HG02763 (cell line): ENCODE measurements around the gene UBASH3B.

ENCODE experiments used
- ATAC-seq: cut with Tn5 transposase; IDR thresholded peaks from one replicate; pipeline ENCODE4 v1.9.1; 2021; ENCODE audit warnings: mild to moderate bottlenecking, moderate library complexity; ENCODE audit not compliant: unreplicated experiment

UBASH3B gene

GRCh38 chr11:122751292-122752070 is 96.0 kb downstream of the UBASH3B start:
- no peak for ATAC-seq

GRCh38 chr11:122754028-122754427 is 98.5 kb downstream of the UBASH3B start:
- no peak for ATAC-seq

DNA sequence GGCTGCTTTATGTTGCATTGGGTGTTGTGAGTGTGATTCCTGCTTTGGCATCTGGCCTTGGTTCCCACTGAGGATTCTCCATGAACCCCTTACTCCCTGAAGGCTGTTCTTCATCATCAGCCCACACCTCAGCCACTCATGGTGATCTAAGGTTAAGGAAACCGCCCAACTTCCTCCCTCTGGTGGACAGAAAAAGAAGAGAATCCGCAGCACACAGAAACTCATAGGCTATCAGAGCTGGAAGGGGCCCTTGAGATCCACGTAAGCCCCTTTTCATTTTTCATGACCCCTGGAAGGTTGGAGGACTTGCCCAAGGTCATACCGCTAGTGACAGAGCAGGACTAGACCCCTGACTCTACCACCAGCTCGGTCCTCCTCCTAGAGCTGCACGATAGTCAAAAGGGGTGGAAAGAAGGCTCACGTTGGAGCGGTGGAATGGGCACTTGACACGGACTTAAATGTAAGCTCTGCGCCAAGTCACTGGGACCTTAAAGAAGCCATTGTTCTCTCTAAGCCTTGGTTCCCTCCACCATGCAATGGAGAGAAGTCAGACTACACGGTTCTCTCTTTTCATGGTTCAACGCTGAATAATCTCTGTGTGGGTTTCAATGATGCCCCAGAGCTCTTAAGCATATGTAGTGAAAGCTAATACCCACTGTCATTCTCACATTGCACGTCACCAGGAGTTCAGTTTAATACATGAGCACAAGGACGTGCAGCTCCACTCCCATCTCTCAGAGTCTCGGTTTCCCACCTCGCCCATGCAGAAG is 99.2 kb downstream of the UBASH3B start:
- ATAC-seq, result no peak

- no peak for ATAC-seq
Observed at GRCh38 chr11:122755409-122755808, 99.9 kb downstream of the UBASH3B start.

DNA sequence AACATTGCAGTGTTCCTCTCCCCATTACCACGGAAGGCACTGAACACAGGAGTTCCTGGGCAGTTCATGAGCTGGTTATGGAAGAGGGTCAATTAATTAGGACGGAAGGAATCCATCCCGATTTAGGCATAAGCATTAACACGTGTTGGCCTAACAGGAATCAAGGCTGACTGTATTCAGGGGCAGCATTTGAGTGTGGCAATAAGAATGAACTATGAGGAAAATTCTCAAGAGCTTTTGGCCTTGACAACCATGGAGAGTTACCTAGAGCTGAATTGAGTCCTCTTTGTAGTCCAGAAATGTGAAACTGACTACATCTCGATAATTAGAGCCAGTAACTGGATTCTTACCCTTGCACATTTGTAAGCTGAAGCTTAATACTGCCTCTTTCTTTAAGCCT is 100.4 kb downstream of the UBASH3B start:
- ATAC-seq, result no peak

DNA sequence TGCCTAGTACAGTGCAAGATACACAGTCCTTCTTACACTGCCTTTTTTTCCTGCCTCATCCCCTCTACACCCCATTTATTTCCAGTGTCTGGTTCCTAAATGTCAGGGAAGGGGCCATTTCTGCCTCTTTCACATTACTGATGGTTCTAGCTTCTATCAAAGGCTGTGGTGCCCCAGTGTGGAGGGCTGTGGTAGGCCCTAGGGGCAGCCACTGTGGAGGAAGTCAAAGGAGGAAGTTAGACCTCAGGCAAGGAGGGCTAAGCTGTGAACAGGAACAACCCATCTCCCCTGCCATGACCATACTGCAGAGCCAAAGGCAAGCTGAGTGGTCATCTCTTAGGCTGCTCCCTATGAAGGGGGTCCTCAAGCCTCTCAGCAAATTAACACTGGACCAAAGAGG is 100.9 kb downstream of the UBASH3B start:
- no peak for ATAC-seq

GRCh38 chr11:122757201-122757600 is 101.7 kb downstream of the UBASH3B start:
- ATAC-seq, result no peak

DNA sequence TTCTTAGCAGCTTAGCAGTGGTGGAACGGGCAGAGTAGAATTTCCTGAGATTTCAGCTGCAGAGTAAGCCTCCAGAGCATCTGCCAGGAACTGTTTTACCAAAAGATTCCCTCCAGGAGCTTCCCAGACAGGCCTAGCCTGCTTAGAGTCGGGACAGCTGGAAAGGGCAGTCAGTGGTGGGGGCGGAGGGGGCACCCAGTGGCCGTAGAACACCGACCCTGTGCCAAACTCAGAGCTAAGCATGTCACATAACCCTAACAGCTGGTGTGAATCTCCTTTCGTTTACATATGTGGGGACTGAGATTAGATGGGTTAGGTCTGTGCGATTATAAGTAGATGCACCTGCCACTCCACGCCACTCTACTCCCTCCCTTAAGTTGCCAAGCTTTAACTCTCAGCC is 102.8 kb downstream of the UBASH3B start:
- no peak for ATAC-seq

GRCh38 chr11:122758974-122759373 is 103.5 kb downstream of the UBASH3B start:
- ATAC-seq, result no peak

GRCh38 chr11:122763108-122763507 is 107.6 kb downstream of the UBASH3B start:
- no peak for ATAC-seq

GRCh38 chr11:122764371-122765090 is 109.0 kb downstream of the UBASH3B start:
- no peak for ATAC-seq

GRCh38 chr11:122765487-122766131 is 110.1 kb downstream of the UBASH3B start:
- ATAC-seq, result no peak

GRCh38 chr11:122769126-122769780 is 113.7 kb downstream of the UBASH3B start:
- no peak for ATAC-seq

DNA sequence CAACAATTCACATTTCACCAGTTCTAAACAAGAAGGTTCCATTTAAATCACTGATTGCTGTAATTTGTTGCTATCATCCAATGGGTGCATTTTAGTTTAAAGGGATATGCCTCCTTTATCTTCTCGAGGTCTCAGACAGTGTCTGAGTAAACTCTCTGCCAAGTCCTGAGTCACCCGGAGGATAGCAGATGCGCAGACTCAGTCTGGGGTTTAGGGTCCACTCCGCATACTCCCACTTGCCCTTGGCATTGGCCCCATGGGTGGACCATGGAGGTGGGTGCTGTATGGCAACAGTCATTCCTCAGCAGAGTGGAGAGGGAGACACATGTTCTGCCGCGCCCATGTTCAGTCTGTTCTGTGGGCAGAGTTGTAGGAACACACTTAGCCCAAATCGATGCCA is 117.4 kb downstream of the UBASH3B start:
- ATAC-seq, result no peak

- ATAC-seq, result no peak
Observed at GRCh38 chr11:122773781-122774266, 118.3 kb downstream of the UBASH3B start.

DNA sequence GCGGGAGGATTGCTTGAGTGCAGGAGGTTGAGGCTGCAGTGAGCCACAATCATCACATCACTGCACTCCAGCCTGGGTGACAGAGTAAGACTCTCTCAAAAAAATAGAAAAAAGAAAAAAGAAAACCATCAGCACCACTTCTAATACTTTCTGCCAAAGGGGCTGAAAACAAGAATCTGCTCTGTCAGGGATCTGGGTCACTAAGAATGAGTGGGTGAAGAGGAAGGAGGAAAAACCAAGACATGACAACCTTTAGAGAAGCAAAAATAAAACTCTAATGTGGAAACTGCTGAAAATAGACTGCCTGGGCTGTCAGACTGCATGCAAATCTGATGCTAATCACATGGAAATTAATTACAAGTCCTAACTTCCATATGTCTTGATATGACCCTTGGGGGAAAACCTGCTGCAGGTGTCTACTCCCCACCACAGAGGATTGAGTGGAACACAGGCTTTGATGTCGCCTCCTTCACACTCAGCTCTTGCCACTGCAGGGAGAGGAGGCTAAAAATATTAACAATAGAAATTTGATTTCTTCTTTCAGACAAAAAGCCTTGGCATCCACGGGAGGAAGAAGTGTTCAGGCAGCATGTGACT is 120.3 kb downstream of the UBASH3B start:
- ATAC-seq, result no peak

DNA sequence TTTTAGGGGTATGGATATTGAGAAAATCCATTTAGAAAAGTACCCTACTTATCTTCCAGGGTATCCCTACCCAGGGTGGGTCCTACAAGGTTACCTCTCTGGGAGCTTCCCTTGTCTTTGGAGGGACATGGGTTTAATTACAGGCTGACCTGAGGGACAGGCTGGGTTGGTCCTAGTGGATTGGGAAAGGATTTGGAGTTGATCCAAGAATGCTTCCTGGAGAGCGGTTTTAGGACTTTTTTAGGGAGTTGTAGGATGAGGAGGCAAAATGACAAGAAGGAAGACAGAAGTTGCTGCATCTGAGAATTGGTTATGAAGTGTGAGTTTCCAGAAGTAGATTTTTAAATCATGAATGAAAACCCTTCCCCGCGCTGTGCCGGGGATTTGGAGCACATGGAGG is 121.0 kb downstream of the UBASH3B start:
- no peak for ATAC-seq

DNA sequence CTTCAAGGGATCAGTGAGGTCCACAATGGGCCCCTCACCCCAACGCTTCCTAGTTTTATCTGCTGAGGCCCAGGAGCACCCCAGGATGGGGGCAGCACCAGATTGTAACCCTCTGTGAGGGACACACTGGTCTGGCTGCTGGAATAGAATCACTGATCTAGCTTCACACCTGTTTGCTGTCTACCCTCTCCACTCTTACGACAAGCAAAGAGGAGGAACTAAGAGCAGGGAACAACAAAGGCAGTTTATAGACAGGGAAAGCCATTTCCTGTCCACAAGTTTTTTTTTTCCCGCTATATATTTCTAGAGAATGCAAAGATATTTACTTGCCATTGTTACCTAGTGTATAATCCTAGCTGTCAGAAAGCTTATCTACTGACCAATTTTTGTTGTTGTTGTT is 121.8 kb downstream of the UBASH3B start:
- ATAC-seq, result no peak

DNA sequence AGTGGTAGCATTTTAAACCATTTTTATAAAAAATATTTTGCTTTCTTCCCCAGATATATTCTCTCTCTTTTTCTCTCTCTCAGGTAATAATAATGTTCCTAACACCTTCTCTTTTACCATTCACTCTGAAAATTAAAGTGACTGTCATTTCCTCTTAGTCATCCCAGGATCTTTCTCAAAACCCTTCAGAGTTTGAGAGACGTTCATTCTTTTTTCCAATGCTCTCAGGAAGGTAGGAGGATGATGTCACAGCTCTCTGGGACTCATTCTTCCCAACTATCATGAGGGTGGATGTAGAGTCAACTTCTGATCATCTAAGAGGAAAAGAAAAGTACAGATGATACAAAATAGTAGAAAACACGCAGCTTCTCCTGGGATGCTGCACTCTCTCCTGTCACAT is 122.6 kb downstream of the UBASH3B start:
- no peak for ATAC-seq

GRCh38 chr11:122779047-122779629 is 123.6 kb downstream of the UBASH3B start:
- no peak for ATAC-seq
